HepG2 (cell line): Measurements from ENCODE around the gene TMEM225B. TPM values are rescaled to one million over a fixed set of nuclear protein-coding genes. Genes with fewer than 3 reads are reported as not detected.
A peak's percentile ranks its signal among the peaks of the same experiment; 100 is the strongest.

Experiments used
- HOXA7 ChIP-seq: sonication (generic); formaldehyde crosslinking; IDR thresholded peaks from 2 replicates; pipeline ENCODE4 v1.8.1; 2022; ENCODE audit warnings: mild to moderate bottlenecking, missing genetic modification reagents, moderate library complexity
- ZNF263 ChIP-seq: sonication (generic); formaldehyde crosslinking; IDR thresholded peaks from 2 replicates; pipeline ENCODE4 v1.4.0; 2020; ENCODE audit warnings: missing genetic modification reagents
- ZNF766 ChIP-seq: sonication (generic); formaldehyde crosslinking; IDR thresholded peaks from 2 replicates; pipeline ENCODE4 v1.5.0; 2020; ENCODE audit warnings: missing genetic modification reagents, borderline replicate concordance
- polyA plus RNA-seq, 8 experiments: library from polyadenylated mRNA; depleted of rRNA in 3 of 8; stranded (reverse) in 7 of 8; unstranded in 1 of 8; fragments of >200 nt; fragmentation: Illumina TruSeq in 4 of 8; extraction: Trizol in 4 of 8; gene quantifications; 2 replicates each; pipeline versions ENCODE4 v1.2.1 to v1.2.3, GENCODE V29; 2011 to 2016; ENCODE audit warnings: low read depth in 4 of 8, missing spikeins in 1 of 8, mixed read lengths in 1 of 8; ENCODE audit not compliant: insufficient read depth in 1 of 8
- total RNA-seq, 5 experiments: library from RNA; depleted of rRNA; stranded (reverse); fragments of >200 nt; fragmentation: Illumina TruSeq; extraction: Trizol; gene quantifications; 2 replicates each; pipeline ENCODE4 v1.2.3, GENCODE V29; 2016; ENCODE audit warnings: low read depth in 1 of 5
- TF ChIP-seq, protein P1 (sequence below): sonication (generic); formaldehyde crosslinking; IDR thresholded peaks from 2 replicates; pipeline ENCODE4 v1.5.1; 2020; ENCODE audit warnings: missing genetic modification reagents, mild to moderate bottlenecking, borderline replicate concordance
- TF ChIP-seq, protein P2 (sequence below): sonication (generic); formaldehyde crosslinking; conservative IDR thresholded peaks from 2 replicates; pipeline ENCODE4 v1.4.0; 2020; ENCODE audit warnings: missing genetic modification reagents
- TF ChIP-seq, protein P3 (sequence below): sonication (generic); formaldehyde crosslinking; IDR thresholded peaks from 2 replicates; pipeline ENCODE4 v1.4.0; 2020; ENCODE audit warnings: missing genetic modification reagents
- TF ChIP-seq, protein P4 (sequence below): fragments of 450-650 bp; IDR thresholded peaks from 2 replicates; pipeline ENCODE4 v1.6.1; 2017; ENCODE audit warnings: mild to moderate bottlenecking

The TMEM225B gene
- total and polyA plus RNA-seq, 2 of the 13 experiments (the other 11 are each of a cell fraction or from before 2014, with no cell fraction given): 0.78 to 0.95 TPM

DNA sequence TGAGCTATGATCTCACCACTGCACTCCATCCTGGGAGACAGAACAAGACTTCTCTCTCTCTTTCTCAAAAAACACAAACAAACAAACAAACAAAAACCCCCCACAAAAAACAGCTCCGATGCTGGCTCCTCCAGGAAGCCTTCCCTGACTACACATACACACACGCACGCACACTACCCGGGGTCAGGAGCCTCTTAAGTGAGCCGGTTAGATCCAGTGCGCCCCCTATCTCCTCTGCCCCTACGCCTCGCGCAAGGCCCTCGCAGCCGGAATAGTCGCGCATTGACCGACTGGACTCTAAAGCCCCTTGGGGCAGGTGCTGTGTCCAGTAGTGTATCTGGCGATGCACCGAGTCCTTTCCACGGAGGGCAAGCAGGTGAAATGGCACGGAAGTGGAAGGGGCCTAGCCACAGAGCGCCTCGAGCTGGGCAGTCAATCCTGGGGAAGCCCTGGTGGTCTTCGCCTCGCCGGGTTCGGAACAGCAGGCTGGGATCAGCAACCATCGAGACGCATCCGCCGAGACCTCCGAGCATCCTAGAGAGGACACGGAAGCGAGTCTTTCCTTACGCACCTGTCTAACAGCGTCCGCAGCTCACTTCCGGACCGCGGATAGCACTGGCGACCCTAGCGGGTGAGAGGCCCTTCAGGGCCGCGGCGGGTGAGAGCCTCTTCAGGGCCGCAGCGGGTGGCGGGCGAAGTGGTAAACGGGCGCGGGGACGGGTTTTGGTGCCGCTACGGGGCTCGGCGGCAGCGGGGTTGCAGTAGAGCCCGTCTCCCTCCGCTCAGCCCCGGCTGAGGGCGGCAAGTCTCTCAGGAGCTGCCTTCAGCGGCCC is 18.5 kb downstream of the TMEM225B start, which contains the start of gene ZSCAN25 (continued):
- TF ChIP-seq, protein P1, sequence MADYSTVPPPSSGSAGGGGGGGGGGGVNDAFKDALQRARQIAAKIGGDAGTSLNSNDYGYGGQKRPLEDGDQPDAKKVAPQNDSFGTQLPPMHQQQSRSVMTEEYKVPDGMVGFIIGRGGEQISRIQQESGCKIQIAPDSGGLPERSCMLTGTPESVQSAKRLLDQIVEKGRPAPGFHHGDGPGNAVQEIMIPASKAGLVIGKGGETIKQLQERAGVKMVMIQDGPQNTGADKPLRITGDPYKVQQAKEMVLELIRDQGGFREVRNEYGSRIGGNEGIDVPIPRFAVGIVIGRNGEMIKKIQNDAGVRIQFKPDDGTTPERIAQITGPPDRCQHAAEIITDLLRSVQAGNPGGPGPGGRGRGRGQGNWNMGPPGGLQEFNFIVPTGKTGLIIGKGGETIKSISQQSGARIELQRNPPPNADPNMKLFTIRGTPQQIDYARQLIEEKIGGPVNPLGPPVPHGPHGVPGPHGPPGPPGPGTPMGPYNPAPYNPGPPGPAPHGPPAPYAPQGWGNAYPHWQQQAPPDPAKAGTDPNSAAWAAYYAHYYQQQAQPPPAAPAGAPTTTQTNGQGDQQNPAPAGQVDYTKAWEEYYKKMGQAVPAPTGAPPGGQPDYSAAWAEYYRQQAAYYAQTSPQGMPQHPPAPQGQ (CRISPR knock-in tag): peak; percentile 90
- TF ChIP-seq ZNF766 (CRISPR knock-in tag) (peak; percentile 91), HOXA7 (CRISPR knock-in tag) (no peak), ZNF263 (peak; percentile 41)
- TF ChIP-seq, protein P2, sequence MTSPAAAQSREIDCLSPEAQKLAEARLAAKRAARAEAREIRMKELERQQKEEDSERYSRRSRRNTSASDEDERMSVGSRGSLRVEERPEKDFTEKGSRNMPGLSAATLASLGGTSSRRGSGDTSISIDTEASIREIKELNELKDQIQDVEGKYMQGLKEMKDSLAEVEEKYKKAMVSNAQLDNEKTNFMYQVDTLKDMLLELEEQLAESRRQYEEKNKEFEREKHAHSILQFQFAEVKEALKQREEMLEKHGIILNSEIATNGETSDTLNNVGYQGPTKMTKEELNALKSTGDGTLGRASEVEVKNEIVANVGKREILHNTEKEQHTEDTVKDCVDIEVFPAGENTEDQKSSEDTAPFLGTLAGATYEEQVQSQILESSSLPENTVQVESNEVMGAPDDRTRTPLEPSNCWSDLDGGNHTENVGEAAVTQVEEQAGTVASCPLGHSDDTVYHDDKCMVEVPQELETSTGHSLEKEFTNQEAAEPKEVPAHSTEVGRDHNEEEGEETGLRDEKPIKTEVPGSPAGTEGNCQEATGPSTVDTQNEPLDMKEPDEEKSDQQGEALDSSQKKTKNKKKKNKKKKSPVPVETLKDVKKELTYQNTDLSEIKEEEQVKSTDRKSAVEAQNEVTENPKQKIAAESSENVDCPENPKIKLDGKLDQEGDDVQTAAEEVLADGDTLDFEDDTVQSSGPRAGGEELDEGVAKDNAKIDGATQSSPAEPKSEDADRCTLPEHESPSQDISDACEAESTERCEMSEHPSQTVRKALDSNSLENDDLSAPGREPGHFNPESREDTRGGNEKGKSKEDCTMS (CRISPR knock-in tag): no peak
- TF ChIP-seq, protein P3, sequence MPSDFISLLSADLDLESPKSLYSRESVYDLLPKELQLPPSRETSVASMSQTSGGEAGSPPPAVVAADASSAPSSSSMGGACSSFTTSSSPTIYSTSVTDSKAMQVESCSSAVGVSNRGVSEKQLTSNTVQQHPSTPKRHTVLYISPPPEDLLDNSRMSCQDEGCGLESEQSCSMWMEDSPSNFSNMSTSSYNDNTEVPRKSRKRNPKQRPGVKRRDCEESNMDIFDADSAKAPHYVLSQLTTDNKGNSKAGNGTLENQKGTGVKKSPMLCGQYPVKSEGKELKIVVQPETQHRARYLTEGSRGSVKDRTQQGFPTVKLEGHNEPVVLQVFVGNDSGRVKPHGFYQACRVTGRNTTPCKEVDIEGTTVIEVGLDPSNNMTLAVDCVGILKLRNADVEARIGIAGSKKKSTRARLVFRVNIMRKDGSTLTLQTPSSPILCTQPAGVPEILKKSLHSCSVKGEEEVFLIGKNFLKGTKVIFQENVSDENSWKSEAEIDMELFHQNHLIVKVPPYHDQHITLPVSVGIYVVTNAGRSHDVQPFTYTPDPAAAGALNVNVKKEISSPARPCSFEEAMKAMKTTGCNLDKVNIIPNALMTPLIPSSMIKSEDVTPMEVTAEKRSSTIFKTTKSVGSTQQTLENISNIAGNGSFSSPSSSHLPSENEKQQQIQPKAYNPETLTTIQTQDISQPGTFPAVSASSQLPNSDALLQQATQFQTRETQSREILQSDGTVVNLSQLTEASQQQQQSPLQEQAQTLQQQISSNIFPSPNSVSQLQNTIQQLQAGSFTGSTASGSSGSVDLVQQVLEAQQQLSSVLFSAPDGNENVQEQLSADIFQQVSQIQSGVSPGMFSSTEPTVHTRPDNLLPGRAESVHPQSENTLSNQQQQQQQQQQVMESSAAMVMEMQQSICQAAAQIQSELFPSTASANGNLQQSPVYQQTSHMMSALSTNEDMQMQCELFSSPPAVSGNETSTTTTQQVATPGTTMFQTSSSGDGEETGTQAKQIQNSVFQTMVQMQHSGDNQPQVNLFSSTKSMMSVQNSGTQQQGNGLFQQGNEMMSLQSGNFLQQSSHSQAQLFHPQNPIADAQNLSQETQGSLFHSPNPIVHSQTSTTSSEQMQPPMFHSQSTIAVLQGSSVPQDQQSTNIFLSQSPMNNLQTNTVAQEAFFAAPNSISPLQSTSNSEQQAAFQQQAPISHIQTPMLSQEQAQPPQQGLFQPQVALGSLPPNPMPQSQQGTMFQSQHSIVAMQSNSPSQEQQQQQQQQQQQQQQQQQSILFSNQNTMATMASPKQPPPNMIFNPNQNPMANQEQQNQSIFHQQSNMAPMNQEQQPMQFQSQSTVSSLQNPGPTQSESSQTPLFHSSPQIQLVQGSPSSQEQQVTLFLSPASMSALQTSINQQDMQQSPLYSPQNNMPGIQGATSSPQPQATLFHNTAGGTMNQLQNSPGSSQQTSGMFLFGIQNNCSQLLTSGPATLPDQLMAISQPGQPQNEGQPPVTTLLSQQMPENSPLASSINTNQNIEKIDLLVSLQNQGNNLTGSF (CRISPR knock-in tag): no peak
- TF ChIP-seq, protein P4, sequence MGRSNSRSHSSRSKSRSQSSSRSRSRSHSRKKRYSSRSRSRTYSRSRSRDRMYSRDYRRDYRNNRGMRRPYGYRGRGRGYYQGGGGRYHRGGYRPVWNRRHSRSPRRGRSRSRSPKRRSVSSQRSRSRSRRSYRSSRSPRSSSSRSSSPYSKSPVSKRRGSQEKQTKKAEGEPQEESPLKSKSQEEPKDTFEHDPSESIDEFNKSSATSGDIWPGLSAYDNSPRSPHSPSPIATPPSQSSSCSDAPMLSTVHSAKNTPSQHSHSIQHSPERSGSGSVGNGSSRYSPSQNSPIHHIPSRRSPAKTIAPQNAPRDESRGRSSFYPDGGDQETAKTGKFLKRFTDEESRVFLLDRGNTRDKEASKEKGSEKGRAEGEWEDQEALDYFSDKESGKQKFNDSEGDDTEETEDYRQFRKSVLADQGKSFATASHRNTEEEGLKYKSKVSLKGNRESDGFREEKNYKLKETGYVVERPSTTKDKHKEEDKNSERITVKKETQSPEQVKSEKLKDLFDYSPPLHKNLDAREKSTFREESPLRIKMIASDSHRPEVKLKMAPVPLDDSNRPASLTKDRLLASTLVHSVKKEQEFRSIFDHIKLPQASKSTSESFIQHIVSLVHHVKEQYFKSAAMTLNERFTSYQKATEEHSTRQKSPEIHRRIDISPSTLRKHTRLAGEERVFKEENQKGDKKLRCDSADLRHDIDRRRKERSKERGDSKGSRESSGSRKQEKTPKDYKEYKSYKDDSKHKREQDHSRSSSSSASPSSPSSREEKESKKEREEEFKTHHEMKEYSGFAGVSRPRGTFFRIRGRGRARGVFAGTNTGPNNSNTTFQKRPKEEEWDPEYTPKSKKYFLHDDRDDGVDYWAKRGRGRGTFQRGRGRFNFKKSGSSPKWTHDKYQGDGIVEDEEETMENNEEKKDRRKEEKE: no peak
